Fibroblast of upper back skin (primary cell): ENCODE results near the gene CYBRD1.
A peak's percentile ranks its signal among the peaks of the same experiment; 100 is the strongest.
"Not testable (repeated sequence)": the region's sequence is repeated elsewhere in the genome, so short reads cannot be mapped to it uniquely, and the experiment has no call there.

Experiments
- DNase-seq: peaks from one replicate; pipeline ENCODE4 v3.0.0-alpha.2; 2013

Gene CYBRD1

DNA sequence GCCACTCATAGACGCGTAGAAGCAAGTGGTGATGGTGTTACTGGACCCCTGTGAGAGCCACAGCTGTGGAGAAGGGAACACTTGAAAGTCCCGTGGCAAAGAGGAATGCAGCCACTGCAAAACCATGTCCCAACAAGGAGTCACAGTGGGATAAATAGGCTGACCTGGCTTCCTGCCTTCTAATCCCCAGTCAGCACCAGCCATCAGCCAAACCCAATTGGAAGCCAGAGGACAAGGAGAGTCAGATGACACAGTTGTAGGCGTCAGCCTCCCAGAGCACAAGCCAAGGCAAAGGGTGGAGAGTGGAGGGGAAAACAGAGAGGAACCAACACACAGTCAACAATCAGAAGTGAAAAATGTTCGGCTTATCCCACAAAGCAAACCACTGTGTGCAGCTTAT is 5.5 kb upstream of the CYBRD1 start:
- no peak for DNase-seq

DNA sequence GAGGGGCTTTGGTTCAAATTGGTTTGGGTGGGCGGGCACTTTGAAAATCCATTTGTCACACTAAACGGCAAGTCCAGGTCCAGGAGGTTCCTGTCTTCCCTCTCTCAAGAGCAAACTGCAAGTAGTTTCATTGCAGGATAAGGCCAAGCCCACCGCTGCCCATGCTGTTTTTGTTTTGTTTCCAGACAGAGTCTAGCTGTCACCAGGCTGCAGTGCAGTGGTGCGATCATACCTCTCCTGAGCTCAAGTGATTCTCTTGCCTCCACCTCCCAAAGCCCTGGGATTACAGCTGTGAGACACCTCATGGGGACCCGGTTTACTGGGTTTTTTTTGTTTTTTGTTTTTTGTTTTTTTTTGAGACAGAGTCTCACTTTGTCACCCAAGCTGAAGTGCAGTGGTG is 1.8 kb upstream of the CYBRD1 start:
- no peak for DNase-seq

DNA sequence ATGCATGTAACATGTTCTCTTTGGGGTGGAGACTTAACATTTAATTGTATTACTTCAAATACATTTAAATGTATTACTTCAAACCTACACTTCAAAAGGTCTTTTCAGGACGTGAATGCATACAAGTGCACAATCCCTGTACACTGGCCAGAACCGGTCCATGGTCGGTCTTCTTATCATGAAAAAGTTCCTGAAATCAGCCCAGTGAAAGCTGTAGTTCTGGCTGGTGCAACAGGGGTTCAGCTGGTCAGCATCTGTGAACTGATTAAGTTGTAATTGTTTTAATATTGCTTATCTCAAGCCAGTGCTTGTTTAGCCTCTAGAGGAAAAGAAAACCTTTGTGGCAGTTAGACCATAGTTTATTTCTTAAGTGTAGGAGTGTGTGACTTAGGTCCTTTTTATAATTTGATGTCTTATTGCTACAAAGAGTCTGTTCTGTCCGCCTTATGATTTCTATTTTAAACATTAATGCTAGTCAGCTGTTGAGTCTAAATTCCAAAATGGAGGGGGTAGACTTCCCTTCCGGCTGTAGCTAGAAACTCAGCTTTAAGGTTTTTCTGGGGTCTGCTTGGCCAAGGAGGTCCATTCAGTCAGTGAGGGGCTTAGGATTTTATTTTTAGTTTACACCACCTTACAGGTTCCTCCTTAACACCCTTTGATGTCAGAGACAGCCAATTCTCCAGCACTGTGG is 768 bp upstream of the CYBRD1 start:
- no peak for DNase-seq

DNA sequence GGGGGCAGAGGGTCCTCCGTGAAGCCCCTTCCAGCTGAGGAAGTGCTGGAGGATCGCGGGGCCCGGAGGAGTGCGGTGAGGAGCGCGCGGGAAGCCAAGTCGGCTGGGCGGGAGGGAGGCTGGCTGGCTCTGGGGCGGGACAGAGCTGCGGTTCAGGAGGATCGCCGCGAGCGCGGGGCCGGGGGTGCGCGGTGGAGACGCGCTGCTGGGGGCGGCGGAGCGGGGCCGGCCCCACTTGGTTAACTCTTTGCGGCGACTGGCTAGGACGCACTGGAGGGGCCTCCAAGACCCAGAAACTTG is 464 bp downstream of the CYBRD1 start:
- DNase-seq: no peak

DNA sequence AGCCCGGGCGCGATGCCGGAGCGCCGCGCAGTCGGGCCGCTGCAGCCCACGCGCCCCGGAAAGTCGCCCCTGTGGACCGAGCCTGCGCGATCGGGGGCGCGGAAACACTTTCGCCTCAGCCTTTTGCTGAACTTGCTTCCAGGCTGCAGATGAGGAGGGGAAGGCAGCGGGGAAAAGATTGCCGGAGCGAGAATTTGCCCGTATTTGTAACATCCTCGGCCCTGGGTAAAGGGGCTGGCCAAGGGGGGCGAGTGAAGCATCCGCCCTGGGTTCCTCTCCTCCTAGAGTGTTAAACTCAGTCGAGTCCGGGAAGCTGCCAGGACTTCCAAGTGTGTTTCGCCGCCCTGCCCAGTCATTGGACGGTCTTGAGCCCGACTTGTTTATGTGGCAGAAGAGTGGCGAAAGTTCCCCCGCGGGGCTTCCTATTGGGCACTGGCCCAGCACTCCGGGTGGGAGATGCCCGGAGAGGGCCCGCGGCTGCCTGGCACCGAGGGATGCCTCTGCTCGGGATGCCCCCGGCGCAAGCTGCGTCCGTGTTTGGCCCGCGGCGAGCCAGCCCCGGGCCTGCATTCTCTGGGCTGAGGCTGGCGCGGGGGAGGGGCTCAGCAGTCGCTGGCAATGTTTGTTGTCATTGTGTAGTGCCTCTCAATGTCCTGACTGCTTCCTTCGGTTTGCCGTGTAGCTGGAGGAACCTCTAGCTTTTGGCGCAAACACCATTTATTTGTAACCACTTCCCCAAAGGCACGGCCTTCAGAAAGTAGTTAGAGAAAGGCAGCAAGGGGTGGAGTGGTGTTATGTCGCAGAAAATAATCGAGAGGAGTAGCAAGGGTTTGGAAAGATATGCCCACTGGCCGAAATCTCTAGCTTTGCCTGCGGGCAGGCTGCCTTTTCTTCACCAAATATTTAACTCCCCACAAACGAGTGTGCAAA is 1.1 kb downstream of the CYBRD1 start:
- peak; percentile 56 for DNase-seq

DNA sequence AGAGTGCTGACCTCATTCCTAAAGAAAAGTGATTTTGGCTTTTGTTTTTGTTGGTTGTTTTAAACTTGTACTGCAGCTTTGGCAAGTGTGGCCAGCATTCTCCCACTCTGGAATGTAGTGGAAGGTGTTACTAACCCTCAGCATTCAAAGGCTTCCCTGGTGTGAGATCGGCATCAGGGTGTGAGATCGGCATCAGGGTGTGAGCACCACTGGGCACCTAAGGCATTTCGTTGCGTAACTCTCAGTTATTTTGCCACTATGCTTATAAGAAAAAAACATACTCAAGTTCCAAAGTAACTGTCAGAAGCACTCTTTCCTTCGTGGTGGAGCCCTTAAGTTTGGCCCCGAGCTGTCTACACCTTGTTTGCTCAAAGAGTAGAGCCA is 1.7 kb downstream of the CYBRD1 start:
- DNase-seq: no peak

DNA sequence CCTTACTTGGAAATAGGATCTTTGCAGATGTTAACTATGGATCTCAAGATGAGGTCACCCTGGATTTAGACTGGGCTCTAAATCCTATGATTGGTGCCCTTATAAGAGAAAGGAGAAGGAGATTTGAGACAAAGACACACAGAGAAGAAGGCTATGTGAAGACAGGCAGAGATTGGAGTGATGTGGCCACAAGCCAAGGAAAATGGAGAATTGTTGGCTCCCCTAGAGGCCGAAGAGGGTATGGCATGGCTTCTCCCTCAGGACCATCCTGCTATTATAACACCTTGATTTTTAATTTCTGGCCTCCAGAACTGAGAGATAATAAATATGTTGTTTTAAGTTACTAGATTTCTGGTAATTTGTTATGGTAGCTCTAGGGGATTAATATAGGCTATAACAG is 7.6 kb downstream of the CYBRD1 start:
- no peak for DNase-seq

DNA sequence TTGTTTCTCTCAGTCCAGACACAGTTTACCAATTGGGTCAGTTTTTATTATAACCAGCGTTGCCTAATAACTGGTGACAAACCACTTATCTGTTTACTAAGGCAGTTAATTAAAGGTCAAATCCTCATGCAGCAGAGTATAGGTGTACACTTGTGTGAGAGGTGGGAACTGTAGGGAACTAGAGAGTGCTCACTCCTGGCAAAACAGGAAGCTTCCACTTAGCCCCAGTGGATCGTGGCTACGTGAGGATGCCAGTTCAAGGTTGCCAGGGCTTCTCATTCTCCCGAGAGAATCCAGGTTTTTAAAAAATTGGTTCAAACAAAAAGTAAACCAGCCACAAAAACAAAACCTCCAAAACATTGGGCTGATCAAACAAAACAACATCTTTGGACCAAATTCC is 8.1 kb downstream of the CYBRD1 start:
- no peak for DNase-seq

DNA sequence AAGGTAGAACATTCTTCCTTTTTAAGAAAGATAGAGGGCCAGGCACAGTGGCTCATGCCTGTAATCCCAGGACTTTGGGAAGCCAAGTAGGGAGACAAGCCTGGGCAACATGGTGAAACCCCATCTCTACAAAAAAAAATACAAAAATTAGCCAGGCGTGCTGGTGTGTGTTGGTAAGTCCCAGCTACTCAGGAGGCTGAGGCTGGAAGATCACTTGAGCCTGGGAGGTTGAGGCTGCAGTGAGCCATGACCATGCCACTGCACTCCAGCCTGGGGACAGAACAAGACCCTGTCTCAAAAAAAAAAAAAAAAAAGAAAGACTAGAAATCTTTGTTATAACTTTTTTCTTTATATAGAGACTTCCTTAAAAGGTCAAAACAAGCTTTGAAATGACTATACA is 8.6 kb downstream of the CYBRD1 start:
- not testable (repeated sequence) for DNase-seq

DNA sequence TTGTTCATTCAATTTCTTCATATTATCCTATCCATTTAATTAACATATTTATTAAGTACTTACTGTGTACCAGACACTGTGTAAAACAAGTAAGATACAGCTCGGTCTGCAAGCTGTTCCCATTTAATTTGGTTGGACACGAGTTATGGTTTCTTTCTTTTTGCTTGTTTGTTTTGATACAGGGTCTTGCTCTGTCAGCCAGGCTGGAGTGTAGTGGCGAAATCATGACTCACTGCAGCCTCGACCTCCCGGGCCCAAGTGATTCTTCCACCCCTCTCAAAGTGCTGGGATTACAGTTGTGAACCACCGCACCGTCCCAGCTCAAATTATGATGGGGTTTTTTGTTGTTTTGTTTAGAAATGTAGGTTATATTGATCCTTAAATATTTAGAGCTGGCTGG is 9.0 kb downstream of the CYBRD1 start:
- DNase-seq: peak; percentile 53

DNA sequence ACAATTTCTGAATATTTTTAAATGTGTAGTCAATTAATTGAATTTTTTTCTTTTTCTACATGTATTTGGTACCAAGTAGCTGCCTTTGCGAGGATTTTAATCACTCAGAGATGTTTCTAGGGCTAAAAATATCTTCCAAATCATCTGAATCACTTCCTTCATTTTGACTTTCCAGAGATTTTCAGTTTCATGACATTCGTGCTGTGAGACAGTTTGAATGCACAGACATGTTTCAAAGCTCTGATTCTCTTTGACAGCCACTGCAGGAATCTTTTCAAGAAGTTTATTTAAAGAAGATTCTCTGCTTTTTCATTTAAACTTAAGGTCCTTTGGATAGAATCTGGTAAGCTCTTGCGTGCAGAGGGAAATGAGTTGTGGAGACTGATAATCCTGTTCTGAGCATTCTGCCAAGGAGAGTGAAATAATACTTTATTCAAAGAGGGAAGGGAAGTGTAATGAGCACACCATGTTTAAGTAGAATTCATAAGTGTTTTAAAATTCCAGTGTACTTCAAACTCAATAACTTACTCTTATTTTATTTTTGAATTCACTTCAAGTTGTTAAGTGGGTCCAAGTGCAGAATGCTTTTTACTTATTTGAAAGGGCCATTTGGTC is 9.7 kb downstream of the CYBRD1 start:
- DNase-seq: peak; percentile 28

DNA sequence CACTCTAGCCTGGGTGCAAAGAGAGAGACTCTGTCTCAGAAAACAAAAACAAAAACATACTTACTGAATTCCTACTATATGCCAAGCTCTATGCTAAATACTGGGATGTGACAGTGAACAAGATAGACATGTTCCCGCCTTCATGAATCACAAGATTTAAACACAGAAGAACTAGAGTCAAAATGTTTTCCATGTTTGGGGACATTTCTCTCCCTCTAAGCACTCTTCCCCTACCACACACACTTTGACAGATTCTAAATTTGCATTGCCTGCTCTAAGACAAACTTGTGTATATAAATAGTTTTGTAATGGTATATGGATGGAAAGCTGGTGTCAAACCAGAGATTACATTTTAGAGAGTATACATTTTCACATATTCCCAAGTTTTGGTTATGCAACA is 11.1 kb downstream of the CYBRD1 start:
- DNase-seq: no peak

DNA sequence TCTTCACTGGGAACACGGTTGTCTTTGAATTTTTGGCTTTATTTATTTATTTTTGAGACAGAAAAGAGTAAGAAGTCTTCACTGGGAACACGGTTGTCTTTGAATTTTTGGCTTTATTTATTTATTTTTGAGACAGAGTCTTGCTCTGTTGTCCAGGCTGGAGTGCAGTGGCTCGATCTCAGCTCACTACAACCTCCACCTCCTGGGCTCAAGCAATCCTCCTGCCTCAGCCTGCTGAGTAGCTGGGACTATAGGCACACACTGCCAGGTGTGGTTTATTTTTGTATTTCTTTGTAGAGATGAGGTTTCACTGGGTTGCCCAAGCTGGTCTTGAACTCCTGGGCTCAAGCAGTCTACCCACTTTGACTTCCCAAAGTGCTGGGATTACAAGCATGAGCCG is 13.3 kb downstream of the CYBRD1 start:
- DNase-seq: not testable (repeated sequence)

DNA sequence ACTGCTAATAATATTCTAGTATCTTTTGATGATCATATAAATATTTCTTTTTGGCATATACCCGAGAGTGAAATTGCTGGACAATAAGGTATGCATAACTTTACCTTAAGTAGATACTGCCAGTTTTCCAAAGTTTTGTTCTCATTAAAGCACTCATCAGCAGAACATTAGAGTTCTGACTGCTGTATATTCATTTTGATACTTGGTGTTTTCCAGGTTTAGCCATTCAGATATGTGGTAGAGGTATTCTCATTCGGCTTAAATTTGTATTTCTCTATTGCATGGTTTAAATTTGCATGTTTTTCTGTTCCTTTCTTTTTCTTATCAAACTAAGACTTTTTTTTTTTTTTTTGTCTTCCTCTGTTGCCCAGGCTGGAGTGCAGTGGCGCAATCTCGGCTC is 18.2 kb downstream of the CYBRD1 start:
- no peak for DNase-seq

DNA sequence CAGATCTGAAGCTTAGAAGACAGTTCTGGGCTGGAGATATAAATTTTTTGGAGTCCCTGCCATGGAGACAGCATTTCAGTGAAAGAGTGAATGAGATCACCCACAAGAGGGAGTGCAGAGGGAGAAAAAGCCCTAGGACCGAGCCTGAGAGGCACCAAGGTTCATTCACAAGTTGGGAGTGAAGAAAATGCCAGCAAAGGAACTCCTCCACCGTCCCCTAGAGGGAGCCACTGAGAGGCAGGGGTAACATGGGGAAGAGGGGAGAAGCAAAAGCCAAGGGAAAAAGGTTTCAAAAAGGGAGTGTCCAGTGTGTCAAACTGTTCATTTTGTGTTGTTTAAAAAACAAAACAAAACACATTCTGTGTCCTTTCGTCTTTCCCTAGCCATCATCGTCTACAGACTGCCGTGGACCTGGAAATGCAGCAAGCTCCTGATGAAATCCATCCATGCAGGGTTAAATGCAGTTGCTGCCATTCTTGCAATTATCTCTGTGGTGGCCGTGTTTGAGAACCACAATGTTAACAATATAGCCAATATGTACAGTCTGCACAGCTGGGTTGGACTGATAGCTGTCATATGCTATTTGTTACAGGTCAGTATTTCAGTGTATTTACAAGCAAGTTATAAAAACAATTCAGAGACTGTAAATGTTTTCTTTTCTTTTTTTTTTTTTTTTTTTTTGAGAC is 19.1 kb downstream of the CYBRD1 start:
- no peak for DNase-seq

DNA sequence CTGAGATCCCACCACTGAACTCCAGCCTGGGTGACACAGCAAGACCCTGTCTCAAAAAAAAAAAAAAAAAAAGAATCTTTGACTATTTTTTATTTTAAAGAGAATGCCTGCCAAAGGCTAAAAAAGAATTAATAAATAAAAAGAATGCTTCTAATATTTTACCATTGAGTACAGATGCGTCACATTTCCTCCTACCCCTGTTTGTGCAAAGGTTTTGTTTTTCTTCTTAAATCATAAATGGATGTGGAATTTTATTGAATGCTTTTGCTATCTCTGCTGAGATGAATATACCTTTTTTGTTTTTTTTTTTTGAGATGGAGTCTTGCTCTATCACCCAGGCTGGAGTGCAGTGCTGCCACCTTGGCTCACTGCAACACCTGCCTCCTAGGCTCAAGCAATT is 22.8 kb downstream of the CYBRD1 start:
- DNase-seq: no peak

DNA sequence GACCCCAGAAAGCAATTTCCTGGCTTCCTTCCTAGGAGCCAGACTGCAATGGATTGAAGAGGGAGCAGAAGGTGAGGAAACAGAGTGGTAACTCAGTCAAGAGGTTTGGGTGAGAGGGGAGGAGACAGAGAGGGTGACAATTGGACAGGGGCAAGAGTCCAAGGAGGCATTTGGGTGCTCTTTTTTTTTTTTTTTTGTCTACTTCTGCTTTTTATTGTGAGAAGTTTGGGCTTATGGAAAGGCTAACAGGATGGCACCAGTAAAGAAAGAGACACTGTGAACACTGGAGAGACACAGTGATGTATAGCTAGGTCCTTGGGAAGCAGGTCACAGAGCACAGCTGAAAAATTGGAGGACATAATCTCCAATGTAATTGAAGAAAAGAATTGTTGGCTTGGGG is 25.0 kb downstream of the CYBRD1 start:
- no peak for DNase-seq

DNA sequence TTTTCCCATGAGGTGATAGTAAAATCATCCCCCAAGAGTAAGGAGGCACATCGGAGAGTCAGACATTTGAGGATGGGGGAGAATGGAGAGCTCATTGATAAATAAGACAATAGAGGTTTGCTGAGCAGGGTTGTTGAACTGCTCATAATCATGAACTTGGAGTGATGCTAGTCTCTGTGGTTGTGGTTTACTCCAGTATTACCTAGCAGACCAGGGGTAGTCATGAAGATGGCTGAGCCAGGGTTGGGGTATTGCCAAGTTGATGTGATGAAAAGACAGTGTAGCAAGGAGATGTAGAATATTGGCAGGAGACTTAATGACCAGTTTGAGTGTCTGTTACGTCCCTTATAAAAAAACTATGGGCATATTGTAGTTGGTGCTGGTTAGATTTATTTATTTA is 25.4 kb downstream of the CYBRD1 start:
- DNase-seq: peak; percentile 72

DNA sequence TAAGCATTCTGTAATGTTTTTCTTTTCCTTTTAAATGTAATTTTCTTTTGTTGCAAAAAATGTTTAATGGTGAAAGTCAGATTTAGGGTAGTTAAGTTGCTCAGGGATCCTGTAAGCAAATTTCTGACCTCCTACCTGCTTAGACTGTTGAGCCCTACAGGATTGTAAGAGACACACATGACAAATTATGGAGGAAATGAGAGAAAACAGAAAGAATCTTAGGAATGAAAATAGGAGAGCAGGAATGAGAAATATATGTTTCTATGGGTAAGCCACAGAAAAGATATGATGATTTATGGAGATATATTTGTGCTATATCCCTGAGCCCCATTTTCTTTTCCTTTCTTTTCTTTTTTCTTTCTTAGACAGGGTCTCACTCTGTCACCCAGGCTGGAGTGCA is 28.3 kb downstream of the CYBRD1 start:
- DNase-seq: peak; percentile 65

DNA sequence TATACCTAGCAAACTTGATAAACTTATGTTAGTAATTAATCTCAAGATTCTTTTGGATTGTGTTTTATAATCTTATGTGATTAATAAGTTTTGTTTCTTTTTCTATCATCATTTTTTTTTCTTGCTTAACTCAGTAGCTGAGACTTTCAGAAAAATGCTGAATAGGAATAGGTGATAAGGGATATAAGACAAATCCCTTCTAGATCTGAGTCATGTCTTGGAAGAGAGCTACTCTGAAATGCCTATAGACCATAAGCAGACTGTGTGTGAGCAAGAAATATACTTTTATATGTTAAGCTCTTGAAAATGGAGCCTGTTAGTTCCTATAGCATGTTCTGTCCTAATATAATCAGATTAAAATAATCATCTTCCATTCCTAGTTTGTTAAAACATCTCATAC is 29.6 kb downstream of the CYBRD1 start:
- DNase-seq: peak; percentile 57

DNA sequence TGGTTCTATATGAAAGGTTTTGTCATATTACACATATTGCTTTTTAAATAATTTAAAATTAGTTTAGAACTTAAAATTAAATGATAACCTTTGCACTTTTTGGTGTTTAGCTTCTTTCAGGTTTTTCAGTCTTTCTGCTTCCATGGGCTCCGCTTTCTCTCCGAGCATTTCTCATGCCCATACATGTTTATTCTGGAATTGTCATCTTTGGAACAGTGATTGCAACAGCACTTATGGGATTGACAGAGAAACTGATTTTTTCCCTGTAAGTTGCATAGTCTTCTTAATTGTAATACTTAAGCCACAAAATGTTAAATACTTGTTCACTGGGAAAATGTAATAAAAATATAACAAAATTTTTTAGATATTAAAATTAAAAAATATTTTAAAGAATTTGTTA is 31.0 kb downstream of the CYBRD1 start:
- no peak for DNase-seq

DNA sequence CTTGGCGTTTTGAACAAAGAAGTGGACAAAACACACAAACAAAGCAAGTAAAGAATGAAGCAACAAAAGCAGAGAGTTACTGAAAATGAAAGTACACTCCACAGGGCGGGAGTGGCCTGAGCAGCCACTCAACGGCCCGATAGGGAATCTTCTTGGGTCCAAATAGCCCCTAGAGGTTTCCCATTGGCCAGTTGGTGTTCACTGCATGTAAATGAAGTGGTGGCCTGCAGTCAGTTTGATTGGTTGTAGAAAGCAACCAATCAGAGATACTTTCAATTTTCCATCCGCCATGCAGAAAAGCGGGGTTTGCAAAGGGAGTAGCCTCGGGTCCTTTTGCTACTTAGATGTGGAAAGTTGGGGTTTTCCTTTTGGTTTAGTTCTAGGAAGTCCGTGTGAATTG is 31.6 kb downstream of the CYBRD1 start:
- no peak for DNase-seq

DNA sequence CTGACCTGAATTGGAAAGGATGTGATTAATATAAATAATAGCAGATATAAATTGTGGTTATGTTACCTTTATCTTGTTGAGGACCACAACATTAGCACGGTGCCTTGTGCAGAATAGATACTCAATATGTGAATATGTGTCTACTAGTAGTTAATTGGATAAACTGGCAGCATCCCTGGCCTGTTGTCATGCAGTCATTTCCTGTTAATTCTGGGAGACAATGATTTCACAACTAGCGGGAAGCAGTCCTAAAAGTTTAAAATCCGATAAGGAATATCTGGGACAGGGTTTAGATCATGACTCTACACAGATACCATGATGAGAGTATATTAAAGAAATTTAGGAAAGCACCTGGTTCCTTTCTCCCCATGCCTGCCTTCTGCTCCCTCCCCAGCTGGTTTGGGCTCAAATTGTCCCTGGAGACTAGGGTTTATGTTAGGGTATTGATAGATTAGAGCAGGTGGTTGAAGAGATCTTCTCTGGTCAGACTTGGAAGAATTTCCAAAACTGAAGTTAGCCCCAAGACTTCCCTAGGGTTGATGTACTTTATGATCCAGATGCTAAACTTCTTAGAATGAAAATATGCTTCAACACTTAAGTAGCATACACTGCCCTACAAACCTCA is 32.8 kb downstream of the CYBRD1 start:
- no peak for DNase-seq
